GM04503 (cell line): Measurements from ENCODE around the gene PRICKLE4.

Experiments used
- DNase-seq: peaks from one replicate; pipeline ENCODE4 v3.0.0-alpha.2; 2012; ENCODE audit warnings: low read depth

The PRICKLE4 gene

DNA sequence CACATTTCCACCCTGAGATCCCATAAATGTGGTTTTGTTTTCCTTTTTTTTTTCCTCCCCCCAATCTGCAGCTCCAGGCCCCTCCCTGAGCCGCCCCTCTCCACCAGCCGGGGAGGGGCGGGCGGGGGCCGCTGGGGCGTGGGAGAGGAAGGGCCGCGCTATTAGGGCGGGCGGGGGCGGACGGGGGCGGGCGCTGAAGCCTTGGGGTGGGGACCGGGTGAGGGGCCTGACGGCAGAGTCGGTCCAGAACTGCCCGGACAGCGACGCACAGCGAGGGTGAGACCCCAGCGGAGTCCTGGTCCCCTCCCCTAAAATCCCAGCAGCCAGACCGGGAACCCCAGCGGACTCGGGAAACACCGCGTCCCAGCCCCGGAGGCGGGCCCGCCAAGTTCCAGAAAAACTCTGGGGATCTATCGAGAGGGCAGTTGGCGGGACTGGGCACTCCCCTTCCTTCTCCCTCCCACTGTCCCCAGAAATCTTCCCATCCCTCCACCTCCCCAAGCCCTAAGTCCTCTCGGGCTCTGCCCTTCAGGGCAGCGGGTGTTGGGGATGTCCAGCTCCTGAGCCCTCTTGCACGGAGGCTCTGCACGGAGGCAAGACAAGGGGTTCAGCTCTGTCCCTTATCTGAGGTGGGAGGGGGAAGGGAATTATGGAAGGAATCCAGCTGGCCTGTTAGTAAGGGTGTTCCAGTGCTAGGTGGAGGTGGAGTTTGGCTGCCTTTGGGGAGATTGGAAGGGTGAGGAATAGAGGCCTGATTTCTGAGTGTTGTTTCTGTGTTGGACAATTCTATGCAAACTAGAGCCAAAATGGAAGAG lies at the start of gene PRICKLE4:
Gene PRICKLE4 (plus strand): TSS at position 232 of the 815 bp plus-strand sequence. CDS start 2,692 bp downstream, outside the sequence.
- DNase-seq = no peak

DNA sequence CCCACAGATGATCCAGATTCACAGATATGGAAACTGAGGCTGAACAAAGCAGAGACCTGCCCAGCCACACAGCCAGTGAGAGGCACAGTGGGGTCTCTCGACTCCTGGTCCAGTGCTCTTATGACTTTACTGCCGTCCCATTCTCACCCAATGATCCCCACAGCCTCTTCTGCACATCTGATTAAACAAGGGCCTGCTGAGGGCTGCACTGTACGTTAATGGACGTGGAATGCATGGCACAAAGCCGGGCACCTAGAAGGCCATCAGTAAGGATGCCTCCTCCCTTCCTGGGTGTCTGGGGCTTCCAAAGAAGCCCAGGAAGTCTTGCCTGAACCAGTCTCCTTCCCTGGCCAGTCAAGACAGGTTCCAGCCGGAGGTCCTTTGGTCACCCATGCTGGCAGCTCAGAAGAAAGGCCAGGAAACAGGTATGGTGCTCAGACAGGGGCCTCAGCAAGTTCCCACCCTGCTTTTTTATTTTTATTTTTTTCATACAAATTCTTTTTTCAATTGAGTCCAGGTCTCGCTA lies 49.0 kb upstream of the PRICKLE4 start:
- no peak for DNase-seq

- DNase-seq = no peak
Observed at GRCh38 chr6:41732149-41732548, 48.4 kb upstream of the PRICKLE4 start.

DNA sequence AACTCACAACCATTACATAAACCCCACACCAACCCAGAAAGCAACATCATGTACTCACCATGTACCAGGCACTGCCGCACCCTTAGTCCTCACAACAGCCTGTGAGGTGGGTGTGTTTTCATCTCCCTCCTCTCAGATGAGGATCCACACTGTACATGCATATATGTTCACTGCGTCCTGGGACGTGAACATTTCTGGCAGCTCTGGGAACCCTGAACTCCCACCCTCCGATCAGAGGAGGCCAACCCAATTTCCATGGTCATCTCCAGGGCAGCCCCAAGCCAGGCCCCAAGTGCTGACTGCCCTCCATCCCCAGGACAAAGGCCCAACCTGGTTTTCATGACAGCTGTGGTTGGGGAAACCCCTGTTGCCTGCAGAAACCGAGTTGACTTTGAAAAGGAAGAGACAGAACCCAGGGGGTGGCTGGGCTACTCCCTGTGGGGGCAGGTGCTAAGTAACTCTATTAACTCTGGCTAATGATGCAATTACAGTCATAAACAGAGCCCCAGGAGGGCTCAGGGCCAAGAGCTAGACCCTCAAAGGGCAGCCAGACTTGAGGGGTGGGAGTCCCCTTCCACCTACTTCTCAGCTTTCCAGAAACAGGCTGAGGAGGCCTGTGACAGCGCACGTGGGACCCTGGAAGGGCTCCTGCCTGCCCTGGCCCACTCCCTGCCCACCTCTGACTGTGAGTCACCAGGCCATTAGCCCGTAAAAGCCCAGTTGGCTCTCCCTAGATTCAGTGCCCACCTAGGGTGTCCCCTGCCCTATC lies 47.8 kb upstream of the PRICKLE4 start:
- no peak for DNase-seq

GRCh38 chr6:41733360-41733706 lies 47.2 kb upstream of the PRICKLE4 start:
- no peak for DNase-seq

GRCh38 chr6:41733707-41734665 lies 46.6 kb upstream of the PRICKLE4 start:
- no peak for DNase-seq

GRCh38 chr6:41734666-41735426 lies 45.7 kb upstream of the PRICKLE4 start:
- DNase-seq = no peak

GRCh38 chr6:41735427-41736185 lies 45.0 kb upstream of the PRICKLE4 start, which contains the start of gene TFEB:
Gene TFEB (minus strand): TSS chr6:41735608. CDS start chr6:41691213, 44,395 bp downstream.
- peak; percentile 47 for DNase-seq

- DNase-seq = no peak
Observed at GRCh38 chr6:41736186-41736733, 44.3 kb upstream of the PRICKLE4 start.

DNA sequence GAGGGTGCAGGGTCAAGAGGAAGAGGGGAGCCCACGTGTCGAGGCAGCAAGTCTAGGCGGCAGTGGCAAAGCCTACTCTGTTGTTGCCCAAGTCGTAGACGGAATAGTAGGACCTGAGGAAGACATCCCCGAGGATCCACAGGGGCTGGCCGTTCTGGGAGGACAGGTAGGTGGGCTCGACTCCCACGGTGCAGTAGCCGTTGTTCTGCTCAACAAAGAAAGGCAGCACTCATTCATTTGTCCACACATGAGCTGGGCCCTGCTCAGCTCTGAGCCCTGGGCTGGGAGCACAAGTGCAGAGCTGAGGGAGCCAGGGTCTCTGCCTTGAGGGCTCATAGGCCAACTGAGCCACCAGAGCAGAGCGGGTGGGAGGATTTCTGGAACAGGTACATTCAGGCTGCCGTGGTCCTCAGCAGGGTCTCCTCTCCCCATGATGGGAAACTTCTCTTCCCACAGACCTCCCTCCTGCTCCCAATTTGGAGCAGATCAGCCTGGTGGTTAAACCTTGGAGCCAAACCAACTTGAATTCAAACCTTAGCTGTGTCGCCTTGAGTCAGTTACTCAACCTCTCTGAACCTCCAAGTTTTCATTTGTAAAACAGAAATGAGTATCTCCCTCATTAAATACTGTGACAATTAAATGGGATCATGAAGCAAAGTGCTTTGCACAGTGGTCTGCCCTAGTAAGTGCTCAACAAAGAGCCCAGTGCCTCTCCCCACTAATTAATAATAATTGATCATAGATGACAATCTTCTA lies 43.6 kb upstream of the PRICKLE4 start:
- no peak for DNase-seq

DNA sequence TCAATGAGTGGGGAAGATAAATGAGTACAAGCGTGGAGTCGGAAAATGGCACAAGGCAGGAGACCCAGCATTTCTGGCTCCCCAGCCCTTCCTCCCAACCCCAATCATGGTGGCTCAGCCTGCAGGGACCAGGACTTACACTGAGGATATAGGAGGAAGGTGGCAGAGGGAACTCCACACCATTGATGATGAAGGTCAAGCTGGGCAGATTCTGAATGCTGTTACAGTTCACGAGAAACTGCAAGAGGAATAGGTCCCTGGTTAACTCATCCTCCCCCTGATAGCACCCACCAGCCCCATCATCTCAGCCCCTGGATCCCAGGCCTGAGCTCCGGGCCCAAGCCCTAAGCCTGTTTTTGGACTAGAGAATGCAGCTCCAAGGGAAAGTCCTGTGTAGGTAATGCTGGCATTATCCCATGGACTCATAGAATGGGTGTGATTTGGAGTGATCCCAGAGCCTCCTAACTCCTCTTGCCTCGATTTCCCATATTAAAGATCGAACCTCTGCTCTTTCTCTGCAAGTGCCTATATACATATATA lies 42.9 kb upstream of the PRICKLE4 start:
- no peak for DNase-seq

GRCh38 chr6:41739041-41739440 lies 41.5 kb upstream of the PRICKLE4 start:
- DNase-seq = no peak

DNA sequence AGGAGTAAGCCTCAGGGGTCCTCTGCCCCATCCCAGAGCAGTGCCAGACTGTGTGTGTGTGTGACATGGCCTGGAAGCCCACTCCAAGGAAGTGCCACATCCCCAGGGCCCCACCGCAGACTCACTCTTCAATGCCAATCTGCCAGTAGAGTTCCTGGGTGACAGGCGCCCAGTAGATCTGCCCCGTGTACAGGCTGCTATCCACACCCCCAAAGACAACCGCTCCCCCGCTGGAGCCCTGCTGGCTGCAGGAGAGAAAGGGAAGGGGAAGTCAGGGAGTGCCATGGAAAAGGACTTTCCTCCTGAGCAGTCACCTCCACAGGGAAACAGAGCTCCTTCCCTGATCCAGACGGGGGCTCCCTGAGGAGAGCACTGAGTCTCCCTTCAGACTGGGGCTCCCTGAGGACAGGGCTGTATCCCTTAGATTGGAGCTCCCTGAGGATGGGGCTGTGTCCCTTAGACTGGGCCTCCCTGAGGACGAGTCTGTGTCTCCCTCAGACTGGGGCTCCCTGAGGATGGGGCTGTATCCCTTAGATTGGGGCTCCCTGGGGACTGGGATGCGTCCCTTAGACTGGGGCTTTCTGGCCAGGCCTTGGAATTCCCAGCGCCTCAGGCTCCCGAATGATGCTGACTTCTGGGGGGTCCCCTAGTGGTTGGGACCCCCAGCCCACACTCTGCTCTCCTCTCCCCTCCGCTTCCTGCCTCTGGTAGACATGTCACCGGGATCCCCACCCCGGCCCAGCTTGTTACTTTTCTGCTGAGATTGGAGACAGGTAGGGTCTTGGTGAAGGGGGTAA lies 40.0 kb upstream of the PRICKLE4 start:
- DNase-seq = no peak

GRCh38 chr6:41741625-41742490 lies 38.7 kb upstream of the PRICKLE4 start:
- DNase-seq = no peak

GRCh38 chr6:41743406-41744235 lies 37.0 kb upstream of the PRICKLE4 start:
- DNase-seq = no peak

DNA sequence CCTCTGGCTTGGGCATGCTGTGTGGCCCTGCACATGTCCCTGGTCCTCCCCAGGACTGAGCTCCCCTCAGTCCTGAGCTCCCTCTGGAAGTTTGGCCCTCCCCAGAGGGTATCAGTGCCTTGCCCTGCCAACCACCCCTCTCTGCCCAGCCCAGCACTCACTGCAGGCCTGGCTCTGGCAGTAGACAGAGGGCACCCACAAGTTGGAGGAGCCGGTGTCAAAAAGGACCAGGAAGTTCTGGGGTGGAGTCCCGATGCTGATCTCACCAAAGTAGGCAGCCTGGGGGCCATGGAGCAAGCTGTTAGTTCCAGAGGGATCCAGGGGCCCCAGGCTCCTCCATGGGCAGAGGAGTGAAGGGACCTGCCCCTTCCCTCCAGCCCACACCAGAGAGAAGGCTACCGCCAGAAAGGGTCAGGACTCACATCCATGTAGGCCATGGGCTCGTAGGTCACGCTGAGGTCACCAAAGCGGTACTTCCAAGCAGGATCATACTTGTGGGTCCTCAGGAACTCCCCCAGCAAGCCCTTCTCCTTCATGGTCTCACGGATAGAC lies 36.3 kb upstream of the PRICKLE4 start:
- DNase-seq = no peak
